Activated CD4-positive, alpha-beta T cell treated with anti-CD3 and anti-CD28 coated beads, Interleukin-2, Interleukin-4, amounts not matched to agents 100 ng/mL and 50 ng/mL, durations not matched to agents 16 hours and 8 hours (primary cell): ENCODE results near the gene HIKESHI.

ENCODE experiments used
- DNase-seq: peaks from one replicate; pipeline ENCODE4 v3.0.0-alpha.2; 2020; ENCODE audit warnings: low spot score

The HIKESHI gene

GRCh38 chr11:86374586-86374985, 72.5 kb downstream of the HIKESHI start, which contains the start of gene CCDC81:
CCDC81 (plus strand) TSS chr11:86374887; CDS start chr11:86375164, 277 bp downstream.
- DNase-seq = no peak

GRCh38 chr11:86377972-86378371, 75.9 kb downstream of the HIKESHI start:
- DNase-seq = no peak

GRCh38 chr11:86380295-86381059, 78.4 kb downstream of the HIKESHI start:
- no peak for DNase-seq

- DNase-seq = no peak
Measured at GRCh38 chr11:86383041-86383955, 81.3 kb downstream of the HIKESHI start.

DNA sequence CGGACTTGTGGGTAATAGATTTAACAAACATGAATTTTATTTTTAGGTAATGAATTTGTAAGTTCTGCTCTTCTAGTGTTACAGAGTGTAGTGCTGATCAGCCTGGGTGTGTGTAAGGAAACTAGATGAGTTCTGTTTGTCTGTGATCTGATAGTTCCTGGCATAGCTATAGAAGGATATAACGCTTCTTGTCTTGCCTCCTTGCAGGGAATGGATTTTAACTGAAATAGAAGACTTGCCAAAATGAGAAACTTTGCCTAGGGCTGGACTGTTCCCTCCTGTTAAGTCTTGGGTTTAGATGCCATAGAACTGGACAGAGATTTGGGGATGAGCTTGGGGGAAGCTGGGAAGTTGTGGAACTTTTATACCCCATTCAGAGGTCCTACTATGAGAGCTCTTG, 84.2 kb downstream of the HIKESHI start:
- DNase-seq = no peak

- DNase-seq = no peak
Measured at GRCh38 chr11:86386746-86387145, 84.7 kb downstream of the HIKESHI start.

GRCh38 chr11:86388198-86388597, 86.2 kb downstream of the HIKESHI start:
- DNase-seq = no peak

DNA sequence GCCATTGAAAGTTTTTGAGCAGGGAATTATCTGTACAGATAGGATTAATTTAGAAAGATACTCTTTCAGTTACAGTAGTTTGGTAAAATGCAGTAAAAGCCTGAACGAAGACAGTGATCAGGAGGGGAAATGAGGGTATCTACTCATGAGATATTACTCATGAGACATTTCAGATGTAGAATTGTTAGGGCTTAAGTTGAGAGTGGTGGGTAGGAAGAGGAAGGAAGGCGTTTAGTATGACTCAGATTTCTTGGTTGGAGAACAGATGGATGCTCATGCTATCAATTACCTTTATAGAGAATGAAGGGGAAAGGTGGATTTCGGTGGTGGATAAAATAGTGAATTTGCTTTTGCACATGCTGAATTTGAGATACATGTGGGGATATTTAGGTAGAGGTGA, 88.4 kb downstream of the HIKESHI start:
- no peak for DNase-seq

DNA sequence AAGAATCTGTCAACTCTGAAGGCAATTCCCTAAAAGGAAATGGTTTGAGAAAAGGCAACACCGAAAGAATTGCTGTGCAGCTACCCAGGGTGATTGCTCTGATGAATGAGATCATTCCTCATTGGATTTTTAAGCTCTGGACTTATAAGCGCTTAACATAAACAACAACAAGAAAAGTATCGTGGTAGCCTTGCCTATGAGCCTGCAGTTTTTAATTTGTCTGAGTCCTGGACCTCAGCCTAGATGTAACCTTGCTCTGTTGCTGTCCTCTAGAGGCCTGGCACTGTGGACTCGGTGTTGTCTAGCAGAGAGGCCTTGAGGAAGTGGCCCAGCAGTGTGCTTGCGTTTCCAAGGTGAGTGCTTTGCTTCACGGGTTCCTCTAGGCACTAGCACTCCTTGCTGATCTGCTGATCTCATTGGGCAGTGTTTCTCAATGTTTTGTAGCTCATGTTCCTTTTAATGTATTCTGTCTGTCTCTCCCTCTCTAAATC, 93.1 kb downstream of the HIKESHI start:
- no peak for DNase-seq
